B cell (primary cell): Measurements from ENCODE around the gene BLOC1S3. TPM values are rescaled to one million over a fixed set of nuclear protein-coding genes. Genes with fewer than 3 reads are reported as not detected.

ENCODE experiments used
- ATAC-seq: fragments of 200-7000 bp; cut with Tn5 transposase; one replicate; pipeline ENCODE4 v1.10.0; 2021; ENCODE audit warnings: low read depth, mild to moderate bottlenecking, moderate number of reproducible peaks, moderate library complexity
- CTCF ChIA-PET: fragments of 350-600 bp; sonication (Branson Sonifier 250); formaldehyde crosslinking; loops from one replicate; lab custom pipeline; 2021; ENCODE audit warnings: antibody characterized with exemption, inconsistent platforms; lab: Charles Lee
- POLR2A ChIA-PET: fragments of 350-600 bp; sonication (Branson Sonifier 250); formaldehyde crosslinking; loops from one replicate; lab custom pipeline; 2021; ENCODE audit warnings: antibody characterized with exemption; lab: Charles Lee
- DNase-seq: peaks from one replicate; pipeline ENCODE4 v3.0.0; 2013
- H2AFZ ChIP-seq: 2 replicates; pipeline ENCODE4 v1.6.1; 2012; ENCODE audit warnings: mild to moderate bottlenecking, low read depth, low read length; ENCODE audit not compliant: insufficient read depth, poor library complexity, severe bottlenecking
- H3K27ac ChIP-seq, 2 donors: 1 replicate in 1 of 2; 2 replicates in 1 of 2; pipeline ENCODE4 v1.5.1; 2012 to 2013; ENCODE audit warnings: low read length in 2 of 2, mild to moderate bottlenecking in 2 of 2, moderate library complexity in 1 of 2
- H3K27me3 ChIP-seq, 4 experiments: fragments of 200-600 bp in 1 of 4; sonication (generic) in 1 of 4; replicated peaks in 1 of 4; 1 replicate in 2 of 4; 2 replicates in 2 of 4; pipeline versions ENCODE4 v1.6.1 to v1.7.0; 2013 to 2016; ENCODE audit warnings: low read length in 3 of 4, mild to moderate bottlenecking in 2 of 4, mixed read lengths in 1 of 4, moderate library complexity in 1 of 4; ENCODE audit not compliant: insufficient read depth in 4 of 4, control insufficient read depth in 3 of 4; ENCODE audit errors: control extremely low read depth in 1 of 4
- H3K36me3 ChIP-seq, 2 experiments: replicated peaks in 1 of 2; 1 replicate in 1 of 2; 2 replicates in 1 of 2; pipeline versions ENCODE4 v1.6.1 to v1.7.1; 2013; ENCODE audit warnings: low read length in 1 of 2; ENCODE audit not compliant: insufficient read depth in 2 of 2, control insufficient read depth in 1 of 2; ENCODE audit errors: control extremely low read depth in 1 of 2, extremely low read depth in 1 of 2
- H3K4me1 ChIP-seq, 2 donors: fragments of 200-600 bp in 1 of 2; sonication (generic) in 1 of 2; 1 replicate in 1 of 2; 2 replicates in 1 of 2; pipeline versions ENCODE4 v1.5.1 to v1.6.1; 2013 to 2017; ENCODE audit warnings: low read length in 2 of 2; ENCODE audit not compliant: control insufficient read depth in 2 of 2, insufficient read depth in 2 of 2
- H3K4me2 ChIP-seq: replicated peaks from 2 replicates; pipeline ENCODE3; 2012; ENCODE audit warnings: mild to moderate bottlenecking, low read depth, low read length; ENCODE audit not compliant: poor library complexity, severe bottlenecking
- H3K4me3 ChIP-seq, 5 experiments: fragments of 200-600 bp in 1 of 5; sonication (generic) in 1 of 5; 1 replicate in 3 of 5; 2 replicates in 2 of 5; pipeline versions ENCODE4 v1.5.1 to v1.7.0; 2011 to 2016; ENCODE audit warnings: low read length in 4 of 5, mild to moderate bottlenecking in 4 of 5, low read depth in 2 of 5, control low read depth in 1 of 5, moderate library complexity in 1 of 5; ENCODE audit not compliant: insufficient read depth in 1 of 5; ENCODE audit errors: control extremely low read depth in 1 of 5, extremely low read depth in 1 of 5
- H3K79me2 ChIP-seq: fragments of 200-600 bp; sonication (generic); one replicate; pipeline ENCODE4 v1.6.0; 2016; ENCODE audit warnings: low read length; ENCODE audit not compliant: control insufficient read depth, insufficient read depth
- H3K9ac ChIP-seq: fragments of 200-600 bp; sonication (generic); 2 replicates; pipeline ENCODE4 v1.6.1; 2017; ENCODE audit warnings: mild to moderate bottlenecking, low read length, moderate library complexity
- H3K9me3 ChIP-seq, 3 donors: one replicate each; pipeline versions ENCODE4 v1.6.1 to v1.7.1; 2013; ENCODE audit warnings: low read length in 2 of 3; ENCODE audit not compliant: control insufficient read depth in 2 of 3, insufficient read depth in 1 of 3; ENCODE audit errors: control extremely low read depth in 1 of 3
- H4K20me1 ChIP-seq: 2 replicates; pipeline ENCODE4 v1.6.0; 2012; ENCODE audit warnings: mild to moderate bottlenecking, low read length; ENCODE audit not compliant: insufficient read depth, control insufficient read depth, poor library complexity, severe bottlenecking
- H3K27ac Mint-ChIP-seq: one replicate; pipeline ENCODE4 v1.8.0; 2021; ENCODE audit warnings: mixed read lengths
- H3K27me3 Mint-ChIP-seq: one replicate; pipeline ENCODE4 v1.8.0; 2021; ENCODE audit warnings: mixed read lengths
- H3K4me1 Mint-ChIP-seq: one replicate; pipeline ENCODE4 v1.8.0; 2021; ENCODE audit warnings: mixed read lengths
- H3K4me3 Mint-ChIP-seq: one replicate; pipeline ENCODE4 v1.8.0; 2021; ENCODE audit warnings: mixed read lengths
- H3K9me3 Mint-ChIP-seq: one replicate; pipeline ENCODE4 v1.8.0; 2022; ENCODE audit warnings: mixed read lengths; ENCODE audit not compliant: insufficient read depth
- EZH2 ChIP-seq: IDR thresholded peaks from 2 replicates; pipeline ENCODE4 v1.6.1; 2012; ENCODE audit warnings: borderline replicate concordance, low read depth, mild to moderate bottlenecking, moderate library complexity, low read length; ENCODE audit not compliant: insufficient read depth, poor library complexity, severe bottlenecking
- WGBS: methylation state at CpG from one replicate; pipeline ENCODE4 v1.1.5; 2013; ENCODE audit warnings: missing lambda C conversion rate; ENCODE audit not compliant: insufficient coverage; 5-methylcytosine and 5-hydroxymethylcytosine counted together
- intact Hi-C: fragments of 100-400 bp; cut with micrococcal nuclease; formaldehyde crosslinking; loops from one replicate; pipeline ENCODE4 v1.10.0; 2022
- polyA plus RNA-seq: library from polyadenylated mRNA; depleted of rRNA; stranded (reverse); fragments of >200 nt; gene quantifications from 2 replicates; pipeline ENCODE4 v1.2.3, GENCODE V29; 2012
- total RNA-seq, 2 donors: library from RNA; stranded (reverse); fragments of 120-200 nt in 1 of 2; gene quantifications; 1 replicate in 1 of 2; 2 replicates in 1 of 2; pipeline versions ENCODE4 v1.2.3 to v1.2.4, GENCODE V29; 2013 to 2022
- TF ChIP-seq, protein P1 (sequence below): fragments of 200-600 bp; IDR thresholded peaks from one replicate; pipeline ENCODE4 v1.8.0; 2022; ENCODE audit warnings: antibody characterized with exemption, mild to moderate bottlenecking

BLOC1S3 gene
- total and polyA plus RNA-seq, 2 donors (not counting 1 experiment from before 2014, with no cell fraction given), result 7.2 to 21.1 TPM

DNA sequence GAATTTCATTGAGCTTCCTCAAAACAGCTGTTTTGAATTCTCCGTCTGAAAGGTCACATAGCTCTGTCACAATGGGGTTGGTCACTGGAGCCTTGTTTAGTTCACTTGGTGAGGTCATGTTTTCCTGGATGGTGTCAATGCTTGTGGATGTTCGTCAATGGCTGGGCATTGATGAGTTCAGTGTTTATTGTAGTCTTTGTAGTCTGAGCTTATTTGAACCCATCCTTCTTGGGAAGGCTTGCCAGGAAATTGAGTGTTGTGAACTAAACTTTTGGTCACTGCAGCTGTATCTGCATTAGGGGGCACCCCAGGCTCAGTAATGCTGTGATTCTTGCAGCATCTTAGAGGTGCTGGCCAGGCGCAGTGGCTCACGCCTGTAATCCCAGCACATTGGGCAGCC is 22.0 kb downstream of the BLOC1S3 start:
- no peaks in the 10 kb centered on the region for H3K4me1 Mint-ChIP-seq

DNA sequence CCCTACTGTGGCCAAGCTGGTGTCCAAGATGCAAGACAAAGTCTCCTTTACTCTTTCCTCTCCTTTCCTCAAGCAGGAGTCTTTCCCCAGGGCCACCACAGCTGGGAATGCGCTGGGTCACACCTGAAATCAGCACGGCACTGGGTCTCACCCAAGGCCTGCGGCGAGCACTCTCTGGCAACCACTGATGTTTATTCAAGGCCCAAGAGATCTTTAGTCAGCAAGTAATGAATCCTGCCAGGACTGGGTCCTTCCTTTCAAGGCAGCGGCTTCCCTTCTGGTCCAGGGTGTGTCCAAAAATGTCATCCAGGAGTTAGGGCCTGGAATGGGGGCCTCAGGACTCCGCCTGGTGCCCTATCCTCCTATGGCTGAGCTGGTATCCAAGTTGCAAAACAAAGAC is 24.1 kb downstream of the BLOC1S3 start:
- Histone ChIP-seq H3K27me3 (no peaks in the 10 kb centered on the region), H3K4me3 (no peak overlapping the region), H3K36me3 (no peaks in the 10 kb centered on the region), H4K20me1 (no peaks in the 10 kb centered on the region), H3K4me2 (no peak overlapping the region), H3K4me1 (no peaks in the 10 kb centered on the region), H3K27ac (no peak overlapping the region), H3K9ac (no peak overlapping the region), H3K79me2 (no peaks in the 10 kb centered on the region), H2AFZ (no peak overlapping the region), H3K9me3 (peaks cover 0 to 21% (median 0%) of the 10 kb centered on the region in 3 donors)
- Mint-ChIP-seq H3K27ac (no peak overlapping the region), H3K4me3 (no peak overlapping the region), H3K4me1 (no peaks in the 10 kb centered on the region), H3K27me3 (peaks cover 6% of the 10 kb centered on the region), H3K9me3 (no peaks in the 10 kb centered on the region)
- 94% methylated on average over 6 of the region's 6 CpGs for WGBS
- intact Hi-C loops, result loop anchor here (10.0 kb wide), 1 partner anchor 378 kb away; no protein-coding TSS in a partner anchor
- ChIA-PET POLR2A (no interaction called here), CTCF (no interaction called here)
- ATAC-seq, result no peak
- TF ChIP-seq EZH2, result no peak
- TF ChIP-seq, protein P1, sequence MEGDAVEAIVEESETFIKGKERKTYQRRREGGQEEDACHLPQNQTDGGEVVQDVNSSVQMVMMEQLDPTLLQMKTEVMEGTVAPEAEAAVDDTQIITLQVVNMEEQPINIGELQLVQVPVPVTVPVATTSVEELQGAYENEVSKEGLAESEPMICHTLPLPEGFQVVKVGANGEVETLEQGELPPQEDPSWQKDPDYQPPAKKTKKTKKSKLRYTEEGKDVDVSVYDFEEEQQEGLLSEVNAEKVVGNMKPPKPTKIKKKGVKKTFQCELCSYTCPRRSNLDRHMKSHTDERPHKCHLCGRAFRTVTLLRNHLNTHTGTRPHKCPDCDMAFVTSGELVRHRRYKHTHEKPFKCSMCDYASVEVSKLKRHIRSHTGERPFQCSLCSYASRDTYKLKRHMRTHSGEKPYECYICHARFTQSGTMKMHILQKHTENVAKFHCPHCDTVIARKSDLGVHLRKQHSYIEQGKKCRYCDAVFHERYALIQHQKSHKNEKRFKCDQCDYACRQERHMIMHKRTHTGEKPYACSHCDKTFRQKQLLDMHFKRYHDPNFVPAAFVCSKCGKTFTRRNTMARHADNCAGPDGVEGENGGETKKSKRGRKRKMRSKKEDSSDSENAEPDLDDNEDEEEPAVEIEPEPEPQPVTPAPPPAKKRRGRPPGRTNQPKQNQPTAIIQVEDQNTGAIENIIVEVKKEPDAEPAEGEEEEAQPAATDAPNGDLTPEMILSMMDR, result no peak
- no peak for DNase-seq

More for the DNA sequence above, 22.0 kb downstream of the BLOC1S3 start:
- CTCF ChIA-PET, result no interaction called here
- TF ChIP-seq, protein P1, result no peak
- TF ChIP-seq EZH2, result no peak
- ATAC-seq, result no peak
- H2AFZ ChIP-seq, result no peak overlapping the region
- Mint-ChIP-seq H3K4me3 (no peak overlapping the region), H3K27ac (no peak overlapping the region), H3K27me3 (peaks cover 6% of the 10 kb centered on the region), H3K9me3 (no peaks in the 10 kb centered on the region)
- H3K27ac ChIP-seq, result no peak overlapping the region
- H3K4me2 ChIP-seq, result no peak overlapping the region
- no peak overlapping the region for H3K4me3 ChIP-seq
- WGBS, result 98% methylated on average over 4 of the region's 4 CpGs
- H3K27me3 ChIP-seq, result no peaks in the 10 kb centered on the region
- H3K36me3 ChIP-seq, result no peaks in the 10 kb centered on the region
- H3K4me1 ChIP-seq, result no peaks in the 10 kb centered on the region
- no peak overlapping the region for H3K9ac ChIP-seq
- no peak for DNase-seq
- intact Hi-C loops, result loop anchor here (10.0 kb wide), 1 partner anchor 376 kb away; no protein-coding TSS in a partner anchor
- no peaks in the 10 kb centered on the region for H4K20me1 ChIP-seq
- H3K9me3 ChIP-seq, result peaks cover 0 to 21% (median 0%) of the 10 kb centered on the region in 3 donors
- POLR2A ChIA-PET, result no interaction called here
- no peaks in the 10 kb centered on the region for H3K79me2 ChIP-seq
